ENCODE measurements around the gene UXS1. TPM values are rescaled to one million over a fixed set of nuclear protein-coding genes. Genes with fewer than 3 reads are reported as not detected.
"Not testable (repeated sequence)": the region's sequence is repeated elsewhere in the genome, so short reads cannot be mapped to it uniquely, and the experiment has no call there.

The UXS1 gene
- total RNA-seq (2014; rRNA removed), result 52.5 and 66.0 TPM in 2 replicates
- 45.0 TPM for polyA plus RNA-seq (2012)

DNA sequence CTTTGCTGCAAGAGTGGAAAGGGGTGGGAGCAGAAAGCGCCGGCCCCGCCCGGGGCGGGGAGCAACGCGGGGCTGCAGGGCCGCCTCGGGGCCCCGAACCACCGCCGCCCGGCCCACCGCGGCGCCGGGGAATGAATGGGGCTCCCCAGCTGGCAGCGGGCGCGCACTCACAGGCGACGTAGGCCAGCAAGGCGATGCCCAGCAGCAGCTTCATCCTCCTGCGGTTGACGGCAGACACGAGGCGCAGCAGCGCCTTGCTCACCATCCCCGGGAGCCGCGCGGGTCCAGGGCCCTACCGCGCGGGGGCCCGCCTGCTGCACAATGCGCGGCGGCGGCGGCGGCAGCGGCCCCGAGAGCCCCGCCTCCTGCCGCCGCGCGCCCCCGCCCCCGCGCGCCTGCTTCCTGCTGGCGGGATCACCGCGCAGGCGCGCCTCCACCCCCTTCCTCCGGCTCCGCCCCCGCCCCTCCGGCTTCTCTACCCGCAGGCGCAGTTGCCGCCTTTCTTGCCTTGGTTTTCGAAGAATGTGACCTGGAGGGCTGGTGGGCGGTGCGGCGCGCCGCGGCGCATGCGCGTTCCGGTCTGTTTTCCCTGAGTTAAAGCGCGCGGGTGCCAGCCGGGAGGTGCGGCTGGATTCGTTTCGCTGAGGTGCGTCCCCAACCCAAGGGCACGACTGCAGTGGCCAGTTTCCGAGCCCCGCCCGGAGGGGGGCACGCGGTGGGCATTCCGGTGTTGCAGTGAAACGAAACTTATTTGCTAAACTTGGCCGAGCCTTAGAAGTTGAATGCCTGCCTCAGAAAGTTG is at the start of gene UXS1:
Gene UXS1 (minus strand): TSS at position 325 of the 802 bp plus-strand sequence. CDS start 60 bp downstream, at position 265.
- peak; percentile 95 for DNase-seq (ENCODE audit: low read depth)

GRCh38 chr2:106239491-106239890 is 45.4 kb upstream of the UXS1 start:
- not testable (repeated sequence) for DNase-seq (ENCODE audit: low read depth)

GRCh38 chr2:106235392-106235791 is 41.3 kb upstream of the UXS1 start:
- DNase-seq (ENCODE audit: low read depth), result not testable (repeated sequence)

DNA sequence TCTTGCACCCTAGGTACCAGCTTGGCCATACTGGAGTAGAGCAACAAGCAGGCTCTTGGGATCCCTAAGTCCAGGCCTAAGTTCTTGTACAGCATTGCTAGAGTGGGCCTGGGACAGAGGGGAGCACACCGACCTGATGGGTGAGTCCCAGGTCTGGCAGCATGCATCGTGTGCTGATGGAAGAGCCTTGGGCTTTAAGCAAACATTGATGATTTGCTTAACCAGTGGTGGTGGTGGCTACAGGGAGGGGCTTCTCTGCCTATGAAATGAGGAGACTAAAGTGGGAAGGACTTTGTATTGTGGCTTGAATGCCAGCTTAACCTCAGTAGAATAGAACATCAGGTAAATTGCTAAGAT is 39.2 kb upstream of the UXS1 start:
- no peak for DNase-seq (ENCODE audit: low read depth)

DNA sequence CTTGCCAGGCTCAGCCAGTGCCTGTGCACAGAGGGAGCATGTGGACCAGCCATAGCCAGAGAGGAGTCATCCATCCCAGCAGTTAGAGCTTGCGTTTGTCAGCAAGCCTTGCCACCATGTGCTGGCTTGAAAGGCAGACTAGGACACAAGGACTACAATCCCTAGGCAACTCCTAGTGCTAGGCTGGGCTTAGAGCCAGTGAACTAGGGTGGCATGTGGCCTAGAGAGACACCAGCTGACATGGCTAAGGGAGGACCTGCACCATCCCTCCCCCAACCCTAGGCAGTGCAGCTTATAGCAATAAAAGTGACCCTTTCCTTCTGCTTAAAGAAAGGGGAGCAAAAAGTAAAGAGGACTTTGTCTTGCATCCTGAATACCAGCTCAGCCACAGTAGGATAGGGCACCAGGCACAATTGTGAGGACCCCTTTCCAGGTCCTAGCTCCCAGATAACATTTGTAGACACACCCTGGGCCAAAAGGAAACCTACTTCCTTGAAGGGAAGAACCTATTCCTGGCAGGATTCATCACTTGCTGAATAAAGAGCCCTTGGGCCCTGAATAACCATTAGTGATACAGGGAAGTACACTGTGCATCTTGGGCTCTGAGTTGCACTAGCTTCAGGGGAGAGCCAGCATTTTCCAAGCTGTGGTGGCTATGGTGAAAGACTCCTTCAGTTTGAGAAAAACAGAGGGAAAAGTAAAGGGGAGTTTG is 38.7 kb upstream of the UXS1 start:
- no peak for DNase-seq (ENCODE audit: low read depth)

DNA sequence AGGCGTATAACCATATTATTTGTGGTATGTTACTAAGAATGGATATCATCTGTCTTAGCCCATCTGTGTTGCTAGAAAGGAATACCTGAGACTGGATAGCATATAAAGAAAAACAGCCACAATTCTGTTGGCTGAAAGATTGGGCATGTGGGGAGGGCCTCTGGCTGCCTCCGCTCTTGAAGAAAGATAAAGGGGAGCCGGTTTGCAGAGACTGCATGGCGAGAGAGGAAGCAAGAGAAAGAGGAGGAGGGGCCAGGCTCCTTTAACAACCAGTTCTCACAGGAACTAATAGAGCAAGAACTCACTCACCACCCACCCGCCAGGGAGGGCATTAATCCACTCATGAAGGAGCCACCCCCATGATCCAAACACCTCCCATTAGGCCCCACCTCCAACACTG is 29.2 kb upstream of the UXS1 start:
- DNase-seq (ENCODE audit: low read depth), result no peak

- DNase-seq (ENCODE audit: low read depth), result not testable (repeated sequence)
Measured at GRCh38 chr2:106222057-106222456, 28.0 kb upstream of the UXS1 start.

DNA sequence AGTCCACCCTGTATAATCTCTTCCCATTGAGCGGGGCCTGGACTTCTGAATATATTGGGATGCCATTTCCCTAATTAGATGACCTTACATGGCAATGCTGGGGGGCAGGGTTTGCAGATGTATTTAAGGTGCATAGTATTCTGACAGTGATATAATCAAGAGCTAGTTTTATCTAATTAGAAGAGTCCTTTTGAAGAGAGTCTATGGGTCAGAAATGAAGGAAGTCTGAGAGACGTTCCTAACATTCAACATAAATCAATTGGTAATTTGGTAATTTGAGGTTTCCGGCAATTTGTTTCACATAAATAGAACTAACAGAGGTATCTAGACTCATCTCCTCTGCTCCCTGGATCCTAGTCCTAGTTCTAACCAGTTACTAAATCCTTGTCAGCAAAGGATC is 25.7 kb upstream of the UXS1 start:
- no peak for DNase-seq (ENCODE audit: low read depth)

DNA sequence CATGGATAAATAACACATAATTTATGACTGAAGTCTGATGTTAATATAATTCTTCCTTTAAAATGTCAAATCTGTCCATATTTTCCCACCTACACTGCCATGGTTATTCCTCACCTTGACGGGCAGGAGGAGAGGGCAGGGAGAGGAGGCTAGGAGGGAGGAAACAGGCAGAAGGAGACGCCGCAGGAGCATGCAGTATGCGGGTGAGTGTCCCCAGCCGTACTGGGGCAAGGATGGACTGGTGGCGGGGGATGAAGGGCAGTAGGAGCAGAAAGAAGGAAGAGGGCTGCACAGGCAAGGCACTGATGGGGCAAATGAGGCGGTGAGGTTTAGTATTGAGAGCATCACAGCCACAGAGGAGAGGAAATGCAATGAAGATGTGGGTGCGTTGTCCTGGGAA is 25.1 kb upstream of the UXS1 start:
- DNase-seq (ENCODE audit: low read depth), result not testable (repeated sequence)

GRCh38 chr2:106208874-106209273 is 14.8 kb upstream of the UXS1 start:
- no peak for DNase-seq (ENCODE audit: low read depth)

- DNase-seq (ENCODE audit: low read depth), result no peak
Measured at GRCh38 chr2:106208399-106208798, 14.3 kb upstream of the UXS1 start.

GRCh38 chr2:106207246-106207645 is 13.1 kb upstream of the UXS1 start:
- no peak for DNase-seq (ENCODE audit: low read depth)

- no peak for DNase-seq (ENCODE audit: low read depth)
Measured at GRCh38 chr2:106205488-106205887, 11.4 kb upstream of the UXS1 start.

GRCh38 chr2:106204551-106204950 is 10.4 kb upstream of the UXS1 start:
- DNase-seq (ENCODE audit: low read depth), result not testable (repeated sequence)

GRCh38 chr2:106201661-106202060 is 7.6 kb upstream of the UXS1 start:
- no peak for DNase-seq (ENCODE audit: low read depth)

DNA sequence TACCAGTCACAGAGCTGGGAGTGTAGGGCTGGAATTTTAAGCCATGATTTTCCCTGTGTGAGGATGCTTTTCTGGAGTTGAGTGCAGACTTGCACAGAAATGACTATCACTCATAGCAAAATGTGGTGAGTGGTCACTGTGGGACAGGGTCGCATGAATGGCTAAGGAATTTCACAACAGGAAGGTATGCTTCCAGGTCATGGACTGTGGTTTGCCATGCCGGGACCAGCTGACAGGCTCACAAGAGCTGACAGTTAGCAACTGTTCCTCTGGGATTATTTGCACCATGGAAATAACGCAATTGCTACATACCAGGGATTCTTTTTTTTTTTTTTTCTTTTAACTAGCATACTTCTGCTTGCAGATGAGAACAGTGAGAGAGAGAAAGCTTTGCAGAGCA is 3.8 kb upstream of the UXS1 start:
- peak; percentile 96 for DNase-seq (ENCODE audit: low read depth)

DNA sequence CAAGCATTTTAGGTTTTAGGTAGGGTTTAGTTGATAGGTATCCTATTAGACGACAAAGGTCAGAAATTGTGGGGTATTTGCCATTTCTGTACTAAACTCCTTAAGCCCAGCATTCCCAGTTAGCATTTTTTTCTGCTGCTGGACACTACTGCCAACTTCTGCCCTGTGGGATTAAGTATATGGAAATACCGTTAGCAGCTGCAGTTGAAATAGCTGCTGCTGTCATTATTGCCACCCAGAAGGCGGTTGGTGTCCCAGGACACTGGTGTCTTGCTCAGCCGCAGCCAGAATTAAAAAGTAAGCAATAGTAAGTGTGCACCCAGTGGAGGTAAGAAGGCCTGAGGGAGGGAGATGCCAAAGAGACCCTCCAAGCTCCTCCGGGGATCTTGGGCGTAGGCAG is 1.9 kb upstream of the UXS1 start:
- no peak for DNase-seq (ENCODE audit: low read depth)

- DNase-seq (ENCODE audit: low read depth), result no peak
Measured at GRCh38 chr2:106195456-106195855, 1.4 kb upstream of the UXS1 start.

- no peak for DNase-seq (ENCODE audit: low read depth)
Measured at GRCh38 chr2:106193690-106193976, 468 bp downstream of the UXS1 start.

DNA sequence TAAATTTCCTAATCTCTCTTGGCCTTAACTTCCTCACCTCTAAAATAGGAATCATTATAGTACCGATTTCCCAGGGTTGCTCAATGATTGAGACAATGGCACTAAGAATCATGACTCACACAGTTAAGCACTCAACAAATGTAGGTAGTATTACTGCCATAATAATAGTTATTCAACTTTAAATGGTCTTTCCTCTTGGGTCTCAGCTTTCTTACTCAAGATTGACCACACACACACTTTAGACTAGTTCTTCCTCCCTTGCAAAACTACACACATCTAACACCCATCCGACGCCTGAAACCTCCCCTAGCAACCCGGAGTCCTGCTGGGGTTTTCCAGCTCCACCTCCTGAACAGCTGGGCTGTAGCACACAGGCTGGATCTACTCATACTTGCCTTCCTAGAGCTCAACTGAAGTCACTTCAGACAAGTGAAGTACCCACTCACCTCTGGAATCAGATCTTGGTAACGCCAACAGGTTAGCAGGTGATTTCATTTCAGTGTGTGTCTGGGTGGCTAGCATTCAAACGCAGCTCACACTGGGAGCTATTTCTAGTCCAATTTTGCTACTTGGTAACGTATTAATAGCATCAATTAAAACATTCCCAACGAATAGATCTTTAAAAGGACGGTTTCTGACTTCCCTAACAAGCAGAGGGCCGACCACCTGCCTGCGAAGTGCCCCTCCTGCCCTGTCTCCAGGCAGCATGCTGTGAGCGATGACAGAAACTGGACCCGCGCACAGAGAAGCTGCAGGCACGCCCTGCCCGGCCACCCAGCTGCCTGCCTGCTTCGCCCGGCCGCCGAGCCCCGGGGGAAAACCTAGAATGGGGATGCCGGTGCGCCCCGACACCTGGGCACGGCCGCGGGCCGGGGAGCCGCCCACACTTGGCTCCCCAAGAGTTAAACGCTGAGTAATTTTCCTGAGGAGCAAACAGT is 1.1 kb downstream of the UXS1 start:
- peak; percentile 90 for DNase-seq (ENCODE audit: low read depth)

DNA sequence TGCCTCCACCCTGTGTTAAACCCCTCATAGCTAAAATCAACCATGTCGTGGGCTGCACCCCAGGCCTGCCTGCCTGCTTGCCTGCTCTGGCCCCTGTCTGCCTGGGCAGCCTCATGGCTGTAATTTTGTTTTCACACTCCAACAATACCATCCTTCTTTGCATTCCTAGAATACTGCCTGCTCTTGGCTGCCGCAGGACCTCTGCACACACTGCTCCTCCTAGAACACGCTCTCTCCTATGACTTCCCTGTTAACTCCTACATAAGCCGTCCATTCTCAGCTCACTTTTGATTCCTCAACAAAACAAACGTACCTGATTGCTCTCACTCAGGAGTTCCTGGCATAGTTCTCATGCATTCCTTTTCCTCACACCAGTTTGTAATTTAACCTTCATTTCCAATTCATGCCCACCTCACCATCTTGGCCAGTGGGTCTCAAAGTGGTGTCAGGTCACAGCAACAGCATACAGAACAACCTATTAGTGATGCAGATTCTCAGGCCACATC is 2.5 kb downstream of the UXS1 start:
- no peak for DNase-seq (ENCODE audit: low read depth)

Measured in LHCN-M2 (cell line).